DOHH2 (cell line): ENCODE data around the gene NCBP3.

Source experiments
- EZH2phosphoT487 ChIP-seq: fragments of 200-600 bp; sonication (generic); IDR thresholded peaks from 2 replicates; pipeline ENCODE4 v1.6.1; 2017; ENCODE audit warnings: borderline replicate concordance, mild to moderate bottlenecking, antibody characterized with exemption, low read length, moderate library complexity, mixed read lengths
- TF ChIP-seq, protein P1 (sequence below): fragments of 200-600 bp; sonication (generic); IDR thresholded peaks from one replicate; pipeline ENCODE4 v1.5.1; 2014; ENCODE audit warnings: antibody characterized with exemption, mild to moderate bottlenecking, low read depth, low read length; ENCODE audit not compliant: poor library complexity, severe bottlenecking

DNA sequence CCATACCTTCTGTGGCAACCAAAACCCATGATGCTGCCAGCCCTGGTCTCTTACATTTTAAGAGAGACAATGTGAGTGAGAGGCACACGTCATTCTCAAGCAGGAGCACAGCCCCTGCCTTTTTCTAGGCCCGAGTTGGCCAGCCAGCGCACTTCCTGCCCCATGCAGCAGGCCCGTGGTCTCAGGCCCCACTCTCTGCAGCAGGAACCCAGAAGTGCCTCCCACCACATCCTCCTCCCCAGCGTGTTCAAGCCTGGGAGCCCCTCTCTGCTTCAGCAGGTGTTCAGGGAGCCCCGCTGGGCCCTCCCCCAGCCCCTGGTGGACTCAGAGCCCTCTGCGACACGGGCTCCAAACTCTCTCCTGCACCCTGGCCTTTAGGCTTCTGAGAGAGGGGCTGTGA lies 75.6 kb downstream of the NCBP3 start:
- TF ChIP-seq, protein P1, sequence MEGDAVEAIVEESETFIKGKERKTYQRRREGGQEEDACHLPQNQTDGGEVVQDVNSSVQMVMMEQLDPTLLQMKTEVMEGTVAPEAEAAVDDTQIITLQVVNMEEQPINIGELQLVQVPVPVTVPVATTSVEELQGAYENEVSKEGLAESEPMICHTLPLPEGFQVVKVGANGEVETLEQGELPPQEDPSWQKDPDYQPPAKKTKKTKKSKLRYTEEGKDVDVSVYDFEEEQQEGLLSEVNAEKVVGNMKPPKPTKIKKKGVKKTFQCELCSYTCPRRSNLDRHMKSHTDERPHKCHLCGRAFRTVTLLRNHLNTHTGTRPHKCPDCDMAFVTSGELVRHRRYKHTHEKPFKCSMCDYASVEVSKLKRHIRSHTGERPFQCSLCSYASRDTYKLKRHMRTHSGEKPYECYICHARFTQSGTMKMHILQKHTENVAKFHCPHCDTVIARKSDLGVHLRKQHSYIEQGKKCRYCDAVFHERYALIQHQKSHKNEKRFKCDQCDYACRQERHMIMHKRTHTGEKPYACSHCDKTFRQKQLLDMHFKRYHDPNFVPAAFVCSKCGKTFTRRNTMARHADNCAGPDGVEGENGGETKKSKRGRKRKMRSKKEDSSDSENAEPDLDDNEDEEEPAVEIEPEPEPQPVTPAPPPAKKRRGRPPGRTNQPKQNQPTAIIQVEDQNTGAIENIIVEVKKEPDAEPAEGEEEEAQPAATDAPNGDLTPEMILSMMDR = no peak
- no peak for TF ChIP-seq EZH2phosphoT487
